Measurements from ENCODE around the gene EPAS1. TPM values are rescaled to one million over a fixed set of nuclear protein-coding genes. Genes with fewer than 3 reads are reported as not detected.

EPAS1 gene
- total and polyA plus RNA-seq, 2 of the 13 experiments (the other 11 are each of a cell fraction or from before 2014, with no cell fraction given) = 47.1 to 182 TPM

- TF ChIP-seq MAFF (IDR thresholded peaks at IDR 0.05; ENCODE audit: low read depth, low read length) (no peak), ZSCAN12 (CRISPR knock-in tag; IDR thresholded peaks at IDR 0.05) (no peak; the same call in 1 of the 2 replicates), CENPX (CRISPR knock-in tag; IDR thresholded peaks at IDR 0.05) (no peak), ZNF737 (CRISPR knock-in tag; IDR thresholded peaks at IDR 0.05; ENCODE audit: borderline replicate concordance) (no peak), CCAR2 (optimal IDR thresholded peaks at IDR 0.05; ENCODE audit: low read depth, low read length) (no peak), SP2 (CRISPR knock-in tag; IDR thresholded peaks at IDR 0.05) (peak; percentile 48; the same call in 1 of the 2 replicates), TCF12 (IDR thresholded peaks at IDR 0.05) (no peak), TCF12 (CRISPR knock-in tag; IDR thresholded peaks at IDR 0.05) (peak; percentile 80; the same call in 1 of the 2 replicates), PLSCR1 (CRISPR knock-in tag; IDR thresholded peaks at IDR 0.05; ENCODE audit: borderline replicate concordance) (0 out of 2 replicates have a peak, but pooled peaks have one; percentile 0), TBP (CRISPR knock-in tag; IDR thresholded peaks at IDR 0.05) (0 out of 2 replicates have a peak, but pooled peaks have one; percentile 16), ZNF883 (CRISPR knock-in tag; IDR thresholded peaks at IDR 0.05; ENCODE audit: not compliant biosample characterization) (peak; percentile 72), SP4 (CRISPR knock-in tag; IDR thresholded peaks at IDR 0.05) (peak; percentile 86), ZSCAN31 (CRISPR knock-in tag; IDR thresholded peaks at IDR 0.05; ENCODE audit: low read depth) (peak; percentile 68; the same call in 1 of the 2 replicates), ZSCAN21 (CRISPR knock-in tag; IDR thresholded peaks at IDR 0.05; ENCODE audit: borderline replicate concordance) (peak; percentile 85), CEBPZ (IDR thresholded peaks at IDR 0.05; ENCODE audit: low read length) (no peak), ZFP36 (IDR thresholded peaks at IDR 0.05; ENCODE audit: borderline replicate concordance, low read depth, low read length, partially characterized antibody) (no peak), FOXA3 (CRISPR knock-in tag; IDR thresholded peaks at IDR 0.05) (peak; percentile 40; the same call in 1 of the 2 replicates), ZNF142 (CRISPR knock-in tag; IDR thresholded peaks at IDR 0.05) (0 out of 2 replicates have a peak, but pooled peaks have one; percentile 9), THAP11 (CRISPR knock-in tag; IDR thresholded peaks at IDR 0.05) (peak; percentile 40), ZSCAN29 (CRISPR knock-in tag; conservative IDR thresholded peaks at IDR 0.05) (no peak)
Measured at GRCh38 chr2:46296840-46297545, at the start of gene EPAS1 (continued).
